Fibroblast of the aortic adventitia (primary cell): ENCODE results near the gene RHBDL1. TPM values are rescaled to one million over a fixed set of nuclear protein-coding genes. Genes with fewer than 3 reads are reported as not detected.

ENCODE experiments used
- DNase-seq: peaks from one replicate; pipeline ENCODE4 v3.0.0-alpha.2; 2010; ENCODE audit warnings: low read depth
- H3K4me3 ChIP-seq: 2 replicates; pipeline ENCODE4 v1.5.1; 2011; ENCODE audit warnings: low read depth, mild to moderate bottlenecking, control low read depth, low read length, moderate library complexity
- CTCF ChIP-seq: IDR thresholded peaks from 2 replicates; pipeline ENCODE4 v1.5.1; 2011; ENCODE audit warnings: mild to moderate bottlenecking, low read length, control low read depth, inconsistent platforms; ENCODE audit not compliant: insufficient read depth
- total RNA-seq: library from RNA; depleted of rRNA; stranded (reverse); fragments of >200 nt; gene quantifications from 2 replicates; pipeline ENCODE4 v1.2.3, GENCODE V29; 2012; ENCODE audit warnings: low replicate concordance

The RHBDL1 gene
- total RNA-seq, 1 donor = 3.2 TPM

DNA sequence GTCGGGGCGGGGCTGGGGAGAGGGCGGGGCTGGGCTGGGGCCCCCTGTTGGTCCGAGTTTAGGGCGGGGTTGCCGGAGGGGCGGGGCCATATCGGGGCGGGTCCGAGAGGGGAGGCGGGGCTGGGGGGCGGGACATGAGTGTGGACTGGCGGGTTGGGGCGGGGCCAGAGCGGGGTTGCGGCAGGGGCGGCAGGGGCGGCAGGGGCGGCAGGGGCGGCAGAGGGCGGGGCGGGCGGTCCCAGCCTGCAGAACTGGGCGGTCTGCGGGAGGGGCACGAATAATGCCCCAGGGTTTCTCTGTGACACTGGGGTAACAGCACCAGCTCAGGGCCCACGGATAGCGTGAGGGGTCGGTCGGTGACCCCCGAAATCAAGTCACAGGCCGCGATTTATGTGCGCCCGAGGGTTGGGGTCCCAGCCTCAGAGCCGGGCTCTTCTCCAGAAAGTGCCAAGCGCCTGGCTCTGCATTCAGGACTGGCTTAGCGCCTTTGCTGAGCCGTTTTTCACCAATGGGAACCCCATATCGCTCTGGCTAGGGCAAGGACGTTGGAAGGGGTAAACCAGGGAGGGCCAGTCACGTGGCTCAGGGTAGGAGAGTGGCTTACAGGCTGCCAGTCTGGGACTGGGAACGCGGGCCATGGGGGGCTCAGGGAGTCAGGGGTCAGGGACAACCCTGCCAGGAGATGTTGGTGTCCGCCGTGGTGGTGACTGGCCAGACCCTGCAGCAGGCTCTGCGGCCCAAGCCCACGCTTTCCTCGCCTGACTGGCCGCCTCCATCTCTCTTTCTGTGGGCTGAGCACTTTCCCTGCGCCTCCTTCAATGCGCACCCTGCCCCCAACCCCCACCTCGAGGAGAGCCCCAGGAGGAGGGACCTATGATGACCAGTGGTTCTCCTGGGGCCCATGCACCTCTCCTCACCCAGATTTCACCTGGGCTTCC is 38.1 kb upstream of the RHBDL1 start:
- TF ChIP-seq CTCF = no peak
- peak; percentile 88 for DNase-seq
- peak overlapping the region; percentile 91 for H3K4me3 ChIP-seq

DNA sequence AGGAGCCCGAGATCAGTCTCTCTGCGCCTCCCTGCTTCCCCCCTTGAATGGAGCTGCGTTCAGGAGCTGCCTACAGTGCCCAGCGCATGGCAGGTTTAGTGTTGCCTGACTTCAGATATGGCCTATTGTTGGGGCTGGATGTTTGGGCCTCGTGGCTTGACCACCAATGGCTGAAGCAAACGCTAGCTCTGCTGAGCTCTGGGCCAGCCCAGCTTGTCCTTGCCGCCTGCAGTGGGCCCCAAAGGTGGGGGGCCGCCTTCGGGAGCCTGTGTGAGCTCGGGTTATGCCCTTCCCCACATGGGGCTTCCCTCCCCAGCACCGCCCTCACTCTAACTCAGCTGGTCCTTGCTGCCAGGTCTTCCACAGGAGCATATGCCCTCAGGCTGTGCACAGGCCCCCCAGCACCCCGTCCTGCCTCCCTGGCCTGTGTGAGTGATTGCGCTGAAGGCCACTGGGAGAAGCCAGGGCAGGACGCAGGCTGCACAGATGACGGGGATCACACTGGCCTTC is 37.4 kb upstream of the RHBDL1 start:
- DNase-seq = no peak
- H3K4me3 ChIP-seq = no peak overlapping the region
- no peak for TF ChIP-seq CTCF

GRCh38 chr16:638836-639235 is 36.6 kb upstream of the RHBDL1 start:
- no peak for TF ChIP-seq CTCF
- H3K4me3 ChIP-seq = no peak overlapping the region

DNA sequence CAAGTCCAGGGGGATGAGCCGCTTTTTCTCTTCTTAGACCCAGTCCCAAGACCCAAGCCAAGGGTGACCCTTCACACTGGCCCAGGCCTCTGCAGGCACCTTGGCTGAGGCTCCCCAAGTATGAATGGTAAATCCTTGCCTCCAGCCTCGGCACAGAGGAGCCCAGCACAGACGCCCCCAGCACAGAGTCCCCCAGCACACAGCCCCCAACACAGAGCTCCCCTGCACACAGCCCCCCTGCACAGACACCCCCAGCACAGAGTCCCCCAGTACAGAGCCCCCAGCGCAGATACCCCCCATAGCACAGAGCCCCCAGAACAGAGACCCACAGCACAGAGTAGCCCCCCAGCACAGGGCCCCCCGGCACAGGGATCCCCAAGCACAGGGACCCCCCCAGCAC is 34.9 kb upstream of the RHBDL1 start:
- no peak for TF ChIP-seq CTCF
- peak overlapping the region; percentile 85 for H3K4me3 ChIP-seq
- no peak for DNase-seq

More at GRCh38 chr16:638836-639235, 36.6 kb upstream of the RHBDL1 start:
- no peak for DNase-seq

- H3K4me3 ChIP-seq = peak within 1 kb of the TSS; percentile 85
- no peak for TF ChIP-seq CTCF
- DNase-seq = peak; percentile 66
Measured at GRCh38 chr16:641326-642188, 33.9 kb upstream of the RHBDL1 start, which contains the start of gene MCRIP2. Gene MCRIP2 (plus strand): TSS chr16:641828. CDS start chr16:641992, 164 bp downstream.

GRCh38 chr16:642189-643049 is 33.1 kb upstream of the RHBDL1 start:
- no peak for DNase-seq
- peak overlapping the region; percentile 85 for H3K4me3 ChIP-seq
- TF ChIP-seq CTCF = no peak
